HG03045 (cell line): ENCODE data around the gene SHC2.
"Not testable (repeated sequence)": the region's sequence is repeated elsewhere in the genome, so short reads cannot be mapped to it uniquely, and the experiment has no call there.

Source experiments
- ATAC-seq: cut with Tn5 transposase; IDR thresholded peaks from one replicate; pipeline ENCODE4 v1.9.1; 2021; ENCODE audit warnings: mild to moderate bottlenecking, moderate library complexity; ENCODE audit not compliant: unreplicated experiment

Gene SHC2

DNA sequence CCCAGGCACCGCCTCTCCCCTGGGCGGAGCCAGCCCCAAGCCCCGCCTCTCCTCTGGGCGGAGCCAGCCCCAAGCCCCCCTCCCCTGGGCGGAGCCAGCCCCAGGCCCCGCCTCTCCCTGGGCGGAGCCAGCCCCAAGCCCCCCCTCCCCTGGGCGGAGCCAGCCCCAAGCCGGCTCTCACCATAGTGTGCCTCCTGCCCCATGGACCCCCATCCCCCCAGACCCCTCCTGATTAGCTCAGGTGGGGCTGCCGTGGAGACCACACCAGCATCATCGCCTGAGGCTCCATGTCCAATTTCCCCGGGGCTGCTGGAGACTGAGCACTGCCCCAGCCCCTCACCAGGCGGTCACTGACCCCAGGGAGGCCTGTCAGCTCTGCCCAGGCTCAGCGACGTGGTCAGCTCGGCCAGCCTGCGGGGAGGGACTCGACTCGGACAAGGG, 31.3 kb upstream of the SHC2 start:
- ATAC-seq, result no peak

DNA sequence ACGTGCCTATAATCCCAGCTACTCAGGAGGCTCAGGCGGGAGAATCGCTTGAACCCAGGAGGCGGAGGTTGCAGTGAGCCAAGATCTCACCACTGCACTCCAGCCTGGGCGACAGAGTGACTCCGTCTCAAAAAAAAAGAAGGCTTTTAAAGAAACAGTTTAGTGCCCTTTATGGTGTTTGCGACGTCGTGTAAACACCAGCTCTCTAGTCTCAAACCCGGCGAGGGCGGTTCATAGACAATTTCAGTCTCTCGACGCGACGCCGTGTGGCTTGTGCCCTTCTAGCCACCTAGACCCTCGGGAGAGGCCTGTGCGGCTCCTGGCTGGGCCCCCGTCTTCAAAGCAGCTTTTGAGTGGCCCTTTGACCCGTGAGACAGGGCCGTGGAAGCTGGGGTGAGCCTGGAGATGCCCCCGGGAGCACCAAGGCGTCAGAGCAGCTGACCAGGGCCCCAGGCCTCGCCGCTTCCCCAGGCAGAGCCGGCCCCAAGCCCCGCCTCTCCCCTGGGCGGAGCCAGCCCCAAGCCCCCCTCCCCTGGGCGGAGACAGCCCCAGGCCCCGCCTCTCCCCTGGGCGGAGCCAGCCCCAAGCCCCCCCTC, 30.4 kb upstream of the SHC2 start:
- no peak for ATAC-seq

GRCh38 chr19:489418-490196, 28.8 kb upstream of the SHC2 start:
- no peak for ATAC-seq

- ATAC-seq, result peak; percentile 81
Observed at GRCh38 chr19:488505-489417, 27.9 kb upstream of the SHC2 start.

DNA sequence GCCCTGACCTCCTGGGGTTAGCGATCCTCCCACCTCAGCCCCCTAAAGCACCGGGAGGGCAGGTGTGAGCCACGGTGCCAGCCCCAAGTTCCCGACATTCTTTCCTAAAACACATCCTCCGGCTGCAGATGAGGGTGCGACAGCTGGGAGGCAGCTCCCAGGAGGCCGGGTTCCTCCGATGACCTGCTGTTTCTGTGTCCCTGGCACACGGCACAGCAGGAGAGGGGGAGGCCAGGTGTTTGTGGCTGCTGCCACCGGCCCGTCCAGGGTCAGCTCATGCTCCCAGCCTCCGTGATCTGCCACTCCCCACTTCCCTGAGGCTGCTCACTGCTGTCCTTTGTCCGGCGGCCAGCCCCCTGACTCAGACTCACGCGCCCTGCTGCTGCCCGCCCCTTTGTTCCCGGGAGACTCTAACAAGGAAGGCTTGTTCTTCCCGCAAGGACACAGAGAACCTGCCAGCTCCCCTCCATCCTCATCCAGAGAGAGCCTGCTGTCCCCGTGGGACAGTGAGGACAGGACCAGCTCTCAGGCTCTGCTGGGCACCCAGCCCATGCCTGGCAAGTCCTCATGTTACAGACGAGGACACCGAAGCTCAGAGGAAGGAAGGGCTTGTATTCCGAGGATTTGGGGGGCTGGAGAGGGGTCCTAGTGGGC, 24.9 kb upstream of the SHC2 start:
- ATAC-seq, result no peak

GRCh38 chr19:485077-485476, 24.2 kb upstream of the SHC2 start:
- no peak for ATAC-seq

DNA sequence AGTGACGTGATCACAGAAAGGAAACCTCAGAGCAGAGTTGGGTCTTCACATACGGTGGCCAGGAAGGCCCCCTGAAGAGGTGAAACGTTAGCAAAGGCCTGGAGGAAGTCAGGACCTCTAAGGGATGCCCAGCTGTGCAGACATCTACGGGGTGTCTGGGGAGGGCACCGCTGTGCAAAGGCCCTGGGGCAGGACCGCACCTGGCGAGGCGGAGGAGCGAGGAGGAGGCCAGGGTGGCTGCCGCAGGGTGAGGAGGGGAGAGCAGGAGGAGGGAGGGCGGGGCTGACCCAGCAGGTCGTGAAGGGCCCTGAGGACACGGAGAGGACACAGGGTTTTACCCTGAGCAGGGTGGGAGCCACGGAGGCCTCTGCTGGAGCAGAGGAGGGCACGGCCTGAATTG, 23.7 kb upstream of the SHC2 start:
- ATAC-seq, result no peak

DNA sequence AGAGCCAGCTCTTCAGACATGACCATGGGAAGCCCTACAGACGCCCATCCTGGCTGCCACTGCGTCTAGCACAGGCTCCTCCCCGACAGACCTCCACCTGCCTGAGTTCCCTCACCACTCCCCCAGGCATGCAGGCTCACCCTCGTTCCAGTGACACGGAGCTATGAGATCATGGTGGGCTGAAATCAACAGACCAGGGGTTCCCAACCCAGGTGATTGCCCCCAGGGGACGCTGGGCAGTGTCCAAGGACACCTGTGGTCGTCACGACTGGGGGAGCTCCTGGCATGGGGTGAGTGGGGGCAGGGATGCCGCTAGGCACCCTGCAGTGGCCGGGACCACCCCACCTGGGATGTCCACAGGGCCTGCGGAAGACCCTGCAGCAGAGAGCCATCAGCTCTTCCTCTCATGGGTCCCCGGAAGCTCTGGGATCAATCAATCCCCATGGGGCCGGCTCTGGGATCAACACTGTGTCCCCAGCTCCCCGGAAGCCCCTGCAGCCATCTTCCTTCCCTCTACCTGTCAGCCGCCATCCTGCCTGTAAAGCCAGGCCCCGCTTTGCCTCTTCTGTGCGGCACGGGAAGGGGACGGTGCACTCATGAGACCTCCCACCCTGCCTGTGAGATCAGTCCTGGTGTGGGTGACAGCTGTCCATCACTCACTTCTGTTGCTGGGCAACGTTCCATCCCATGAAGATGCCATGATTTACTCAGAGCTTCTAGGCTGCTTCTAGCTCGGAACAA, 22.7 kb upstream of the SHC2 start:
- no peak for ATAC-seq

GRCh38 chr19:482186-483041, 21.6 kb upstream of the SHC2 start:
- no peak for ATAC-seq

DNA sequence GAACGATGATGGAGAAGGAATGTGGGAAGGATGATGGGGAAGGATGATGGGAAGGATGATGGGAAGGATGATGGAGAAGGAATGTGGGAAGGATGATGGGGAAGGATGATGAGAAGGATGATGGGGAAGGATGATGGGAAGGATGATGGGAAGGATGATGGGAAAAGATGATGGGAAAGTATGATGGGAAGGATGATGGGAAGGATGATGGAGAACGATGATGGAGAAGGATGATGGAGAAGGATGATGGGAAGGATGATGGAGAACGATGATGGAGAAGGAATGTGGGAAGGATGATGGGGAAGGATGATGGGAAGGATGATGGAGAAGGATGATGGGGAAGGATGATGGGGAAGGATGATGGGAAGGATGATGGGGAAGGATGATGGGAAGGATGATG, 20.3 kb upstream of the SHC2 start:
- not testable (repeated sequence) for ATAC-seq

GRCh38 chr19:480016-480855, 19.4 kb upstream of the SHC2 start:
- ATAC-seq, result no peak

GRCh38 chr19:478976-479375, 18.1 kb upstream of the SHC2 start:
- ATAC-seq, result no peak

GRCh38 chr19:478236-478903, 17.5 kb upstream of the SHC2 start:
- ATAC-seq, result no peak

DNA sequence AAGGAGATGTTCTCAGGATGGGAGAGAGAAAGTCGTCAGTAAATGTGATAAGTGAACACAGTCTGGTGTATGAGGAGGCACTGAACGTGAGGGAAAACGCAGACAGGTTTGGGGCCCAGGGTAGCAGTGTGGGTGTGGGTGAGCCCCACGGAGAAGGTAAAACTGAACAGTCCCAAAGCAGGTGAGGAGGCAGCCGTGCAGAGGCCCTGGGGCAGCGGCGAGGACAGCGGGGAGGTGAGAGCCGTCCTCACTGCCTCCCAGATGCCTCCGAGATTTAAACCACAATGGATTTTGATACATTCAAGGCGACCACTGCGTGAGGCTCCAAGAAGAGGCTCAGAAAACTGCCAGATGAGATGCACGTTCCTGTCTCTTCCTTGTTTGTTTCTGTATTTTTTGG, 14.5 kb upstream of the SHC2 start:
- ATAC-seq, result no peak

DNA sequence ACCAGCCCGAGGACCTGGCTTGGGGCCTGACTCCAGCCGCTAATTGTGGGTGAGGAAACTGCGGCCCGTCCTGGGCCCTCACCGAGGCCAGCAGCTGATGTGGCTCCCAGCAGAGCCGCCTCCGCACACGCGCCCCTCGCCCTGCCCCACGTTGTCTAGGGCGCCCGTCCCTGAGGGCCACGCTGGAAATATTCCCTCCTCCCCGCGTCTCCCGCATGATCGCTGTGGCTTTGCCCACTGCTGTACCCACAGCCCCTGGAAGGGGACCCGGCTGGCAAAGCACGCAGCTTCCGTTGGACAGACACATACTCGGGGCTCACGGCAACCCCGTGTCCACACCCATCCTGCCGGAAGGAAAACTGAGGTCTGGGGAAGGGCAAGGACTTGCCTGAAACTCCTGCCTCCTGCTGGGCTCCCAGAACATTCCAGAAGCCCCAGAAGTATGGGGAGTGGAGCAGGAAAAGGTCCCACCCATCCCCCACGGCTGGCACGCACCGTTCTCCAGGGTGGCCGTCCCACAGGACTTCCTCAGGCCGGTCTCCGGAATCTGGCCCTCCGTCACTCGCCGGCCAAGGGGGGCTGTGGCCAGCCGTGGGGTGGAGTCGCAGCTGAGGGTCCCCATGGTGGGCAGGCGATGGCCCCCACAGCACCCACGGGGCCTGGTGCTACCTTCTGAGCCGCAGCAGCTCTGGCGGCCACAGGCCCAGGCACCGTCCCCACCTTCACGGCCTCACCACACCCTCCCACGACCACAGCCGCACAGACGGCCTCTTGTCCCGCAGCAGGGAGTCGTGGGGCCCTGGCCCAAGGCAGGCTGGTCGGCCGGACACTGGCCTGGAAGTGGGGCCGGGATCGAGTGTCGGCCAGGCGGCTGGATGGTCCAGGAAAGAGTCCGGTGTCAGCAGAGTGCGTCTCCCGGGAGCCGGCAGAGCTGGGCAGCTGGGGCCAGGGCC, 13.6 kb upstream of the SHC2 start:
- ATAC-seq, result no peak

DNA sequence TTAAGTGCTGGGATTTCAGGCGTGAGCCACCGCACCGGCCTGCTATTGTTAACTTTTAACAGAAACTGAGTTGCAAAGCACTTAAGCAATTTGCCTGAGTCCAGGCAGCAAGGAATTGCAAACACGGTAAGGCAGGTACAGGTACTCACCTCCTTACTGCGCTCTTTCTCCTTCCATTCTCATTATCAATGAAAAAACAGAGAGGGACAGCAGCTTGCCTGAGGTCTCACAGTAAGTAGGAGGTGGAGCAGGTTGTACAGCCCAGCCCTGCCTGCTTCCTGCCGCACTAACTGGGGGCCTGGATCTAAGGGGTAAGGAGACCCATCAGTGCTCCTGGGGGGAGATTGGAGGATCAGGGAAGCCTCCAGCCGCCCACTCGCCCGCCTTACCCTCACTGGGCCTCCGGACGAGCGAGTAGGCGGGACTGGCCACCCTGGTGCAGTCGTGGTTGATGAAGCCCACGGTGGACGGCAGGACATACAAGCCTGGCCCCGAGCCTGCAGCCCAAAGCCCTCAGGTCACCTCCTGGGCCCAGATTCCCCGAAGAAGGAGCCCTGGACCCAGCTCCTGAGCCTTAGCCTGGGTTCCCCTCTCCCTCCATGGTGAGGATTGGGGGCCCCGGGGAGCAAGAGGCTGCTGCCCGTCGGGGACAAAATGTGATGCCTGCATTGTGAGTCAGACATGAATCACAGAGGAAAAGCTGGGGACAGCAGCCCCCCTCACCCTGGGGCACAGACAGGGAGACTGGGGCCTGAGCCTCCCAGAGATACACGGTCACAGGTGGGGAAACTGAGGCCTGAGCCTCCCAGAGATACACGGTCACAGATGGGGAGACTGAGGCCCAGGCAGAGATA, 11.4 kb upstream of the SHC2 start:
- ATAC-seq, result no peak
